ENCODE data around the gene CSNK1D.
"Not testable (repeated sequence)": the region's sequence is repeated elsewhere in the genome, so short reads cannot be mapped to it uniquely, and the experiment has no call there.

Gene CSNK1D

GRCh38 chr17:82212331-82213250 is 60.9 kb downstream of the CSNK1D start, which contains the start of gene CCDC57:
TSS of gene CCDC57 (minus strand) at chr17:82212842. CDS start at chr17:82201944, 10,898 bp downstream.
- DNase-seq = peak in 1 of 2 donors; percentile 65

GRCh38 chr17:82210655-82211054 is 62.8 kb downstream of the CSNK1D start:
- not testable (repeated sequence) for DNase-seq

GRCh38 chr17:82205720-82206508 is 67.6 kb downstream of the CSNK1D start:
- DNase-seq = peak; percentile 74 to 79

GRCh38 chr17:82204831-82205719 is 68.4 kb downstream of the CSNK1D start:
- no peak for DNase-seq

GRCh38 chr17:82203920-82204319 is 69.6 kb downstream of the CSNK1D start:
- DNase-seq = no peak

- no peak for DNase-seq
These were observed 70.5 kb downstream of the CSNK1D start for GRCh38 chr17:82202981-82203380.

- DNase-seq = no peak
These were observed 72.0 kb downstream of the CSNK1D start for GRCh38 chr17:82201498-82201910.

GRCh38 chr17:82200743-82201497 is 72.6 kb downstream of the CSNK1D start:
- peak; percentile 42 to 51 for DNase-seq

- DNase-seq = no peak
These were observed 73.4 kb downstream of the CSNK1D start for GRCh38 chr17:82200135-82200534.

GRCh38 chr17:82199496-82199895 is 74.0 kb downstream of the CSNK1D start:
- DNase-seq = no peak

- no peak for DNase-seq
These were observed 75.4 kb downstream of the CSNK1D start for GRCh38 chr17:82198092-82198491.

GRCh38 chr17:82195675-82196672 is 77.5 kb downstream of the CSNK1D start:
- no peak for DNase-seq

- DNase-seq = no peak
These were observed 78.7 kb downstream of the CSNK1D start for GRCh38 chr17:82194765-82195164.

GRCh38 chr17:82193520-82194220 is 79.8 kb downstream of the CSNK1D start:
- no peak for DNase-seq

- DNase-seq = not testable (repeated sequence)
These were observed 80.5 kb downstream of the CSNK1D start for GRCh38 chr17:82193050-82193449.
